Endothelial cell of umbilical vein (primary cell): ENCODE data around the gene SEC14L1.

Experiments
- CTCF ChIP-seq, 2 donors: IDR thresholded peaks; 1 replicate in 1 of 2; 2 replicates in 1 of 2; pipeline ENCODE4 v1.5.1; 2011; ENCODE audit warnings: low read length in 2 of 2, mild to moderate bottlenecking in 2 of 2, moderate library complexity in 2 of 2, control low read depth in 1 of 2, inconsistent platforms in 1 of 2, low read depth in 1 of 2; ENCODE audit not compliant: insufficient read depth in 1 of 2; ENCODE audit errors: extremely low read depth in 1 of 2
- EZH2 ChIP-seq: IDR thresholded peaks from 2 replicates; pipeline ENCODE4 v1.6.1; 2012; ENCODE audit warnings: borderline replicate concordance, low read depth, mild to moderate bottlenecking, moderate library complexity, low read length, inconsistent platforms; ENCODE audit not compliant: severe bottlenecking
- FOS ChIP-seq: IDR thresholded peaks from 2 replicates; pipeline ENCODE4 v1.6.1; 2011; ENCODE audit warnings: mild to moderate bottlenecking, low read length, moderate library complexity, borderline replicate concordance; ENCODE audit not compliant: insufficient read depth
- JUN ChIP-seq: IDR thresholded peaks from 2 replicates; pipeline ENCODE4 v1.6.1; 2011; ENCODE audit warnings: borderline replicate concordance, low read depth; ENCODE audit not compliant: insufficient read length, insufficient read depth
- MAX ChIP-seq: IDR thresholded peaks from 2 replicates; pipeline ENCODE4 v1.6.1; 2011; ENCODE audit not compliant: insufficient read depth, insufficient read length
- MYC ChIP-seq: IDR thresholded peaks from one replicate; pipeline ENCODE4 v1.6.1; 2011; ENCODE audit warnings: mild to moderate bottlenecking, low read depth, low read length
- POLR2A ChIP-seq: IDR thresholded peaks from 2 replicates; pipeline ENCODE4 v1.6.1; 2012; ENCODE audit warnings: low read depth, mild to moderate bottlenecking, control low read depth, low read length
- POLR2AphosphoS5 ChIP-seq: IDR thresholded peaks from 2 replicates; pipeline ENCODE4 v1.6.1; 2012; ENCODE audit warnings: low read depth, mild to moderate bottlenecking, control low read depth, low read length, moderate library complexity; ENCODE audit not compliant: insufficient read depth

- no peak for TF ChIP-seq CTCF (IDR thresholded peaks at IDR 0.05; ENCODE audit: extremely low read depth in 1 of 2, insufficient read depth in 1 of 2, low read depth in 1 of 2, low read length in 2 of 2)
- no peak for TF ChIP-seq EZH2
- no peak for TF ChIP-seq MYC
- no peak for TF ChIP-seq JUN
- no peak for TF ChIP-seq POLR2AphosphoS5
- TF ChIP-seq FOS, result no peak
- no peak for TF ChIP-seq POLR2A
- TF ChIP-seq MAX, result no peak
These were observed 14.4 kb downstream of the SEC14L1 start for GRCh38 chr17:77155125-77155524.
